ENCODE results near the gene PPP1R11.

DNA sequence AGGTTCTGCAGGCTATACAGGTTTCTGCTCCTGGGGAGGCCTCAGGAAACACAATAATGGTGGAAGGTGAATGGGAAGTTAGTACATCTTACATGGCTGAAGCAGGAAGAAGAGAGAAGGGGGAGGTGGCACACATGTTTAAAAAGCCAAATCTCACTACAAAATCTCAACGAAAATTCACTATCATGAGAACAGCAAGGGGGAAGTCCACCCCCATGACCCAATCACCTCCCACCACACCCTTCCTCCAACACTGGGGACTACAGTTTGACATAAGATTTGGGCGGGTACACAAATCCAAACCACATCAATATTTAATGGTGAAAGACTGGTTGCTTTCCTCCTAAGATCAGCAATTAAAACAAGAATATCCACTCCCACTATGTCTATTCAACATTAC, 19.8 kb upstream of the PPP1R11 start:
- TF ChIP-seq, protein P1, sequence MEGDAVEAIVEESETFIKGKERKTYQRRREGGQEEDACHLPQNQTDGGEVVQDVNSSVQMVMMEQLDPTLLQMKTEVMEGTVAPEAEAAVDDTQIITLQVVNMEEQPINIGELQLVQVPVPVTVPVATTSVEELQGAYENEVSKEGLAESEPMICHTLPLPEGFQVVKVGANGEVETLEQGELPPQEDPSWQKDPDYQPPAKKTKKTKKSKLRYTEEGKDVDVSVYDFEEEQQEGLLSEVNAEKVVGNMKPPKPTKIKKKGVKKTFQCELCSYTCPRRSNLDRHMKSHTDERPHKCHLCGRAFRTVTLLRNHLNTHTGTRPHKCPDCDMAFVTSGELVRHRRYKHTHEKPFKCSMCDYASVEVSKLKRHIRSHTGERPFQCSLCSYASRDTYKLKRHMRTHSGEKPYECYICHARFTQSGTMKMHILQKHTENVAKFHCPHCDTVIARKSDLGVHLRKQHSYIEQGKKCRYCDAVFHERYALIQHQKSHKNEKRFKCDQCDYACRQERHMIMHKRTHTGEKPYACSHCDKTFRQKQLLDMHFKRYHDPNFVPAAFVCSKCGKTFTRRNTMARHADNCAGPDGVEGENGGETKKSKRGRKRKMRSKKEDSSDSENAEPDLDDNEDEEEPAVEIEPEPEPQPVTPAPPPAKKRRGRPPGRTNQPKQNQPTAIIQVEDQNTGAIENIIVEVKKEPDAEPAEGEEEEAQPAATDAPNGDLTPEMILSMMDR (IDR thresholded peaks at IDR 0.05), result no peak
- no peak for TF ChIP-seq POLR2A (IDR thresholded peaks at IDR 0.05)

Data from right lobe of liver (tissue), 4 donors.